HG02870 (cell line): ENCODE measurements around the gene CMTM3.
A peak's percentile ranks its signal among the peaks of the same experiment; 100 is the strongest.
"Not testable (repeated sequence)": the region's sequence is repeated elsewhere in the genome, so short reads cannot be mapped to it uniquely, and the experiment has no call there.

ENCODE experiments used
- ATAC-seq: cut with Tn5 transposase; IDR thresholded peaks from one replicate; pipeline ENCODE4 v1.9.1; 2021; ENCODE audit warnings: mild to moderate bottlenecking, moderate library complexity; ENCODE audit not compliant: unreplicated experiment

CMTM3 gene

GRCh38 chr16:66631558-66631957 lies 27.1 kb downstream of the CMTM3 start:
- ATAC-seq, result not testable (repeated sequence)

- no peak for ATAC-seq
Observed at GRCh38 chr16:66634527-66635196, 30.2 kb downstream of the CMTM3 start.

- no peak for ATAC-seq
Observed at GRCh38 chr16:66635406-66635805, 30.9 kb downstream of the CMTM3 start.

GRCh38 chr16:66636199-66636598 lies 31.7 kb downstream of the CMTM3 start:
- ATAC-seq, result no peak

- no peak for ATAC-seq
Observed at GRCh38 chr16:66637806-66638205, 33.3 kb downstream of the CMTM3 start.

- no peak for ATAC-seq
Observed at GRCh38 chr16:66639091-66639885, 34.8 kb downstream of the CMTM3 start.

GRCh38 chr16:66640724-66641314 lies 36.3 kb downstream of the CMTM3 start:
- no peak for ATAC-seq

GRCh38 chr16:66641387-66641786 lies 36.9 kb downstream of the CMTM3 start:
- no peak for ATAC-seq

- ATAC-seq, result no peak
Observed at GRCh38 chr16:66647866-66648265, 43.4 kb downstream of the CMTM3 start.

GRCh38 chr16:66649167-66649566 lies 44.7 kb downstream of the CMTM3 start:
- ATAC-seq, result no peak

GRCh38 chr16:66649636-66650205 lies 45.2 kb downstream of the CMTM3 start:
- ATAC-seq, result no peak

- peak; percentile 94 for ATAC-seq
Observed at GRCh38 chr16:66650707-66651473, 46.4 kb downstream of the CMTM3 start.

- ATAC-seq, result no peak
Observed at GRCh38 chr16:66651474-66651765, 46.9 kb downstream of the CMTM3 start.

GRCh38 chr16:66651965-66652364 lies 47.5 kb downstream of the CMTM3 start:
- ATAC-seq, result no peak

- ATAC-seq, result no peak
Observed at GRCh38 chr16:66652661-66653360, 48.3 kb downstream of the CMTM3 start.

GRCh38 chr16:66653581-66654350 lies 49.3 kb downstream of the CMTM3 start:
- ATAC-seq, result no peak

- ATAC-seq, result no peak
Observed at GRCh38 chr16:66656547-66656946, 52.0 kb downstream of the CMTM3 start.

- no peak for ATAC-seq
Observed at GRCh38 chr16:66658143-66658859, 53.8 kb downstream of the CMTM3 start.

GRCh38 chr16:66658860-66659190 lies 54.3 kb downstream of the CMTM3 start:
- no peak for ATAC-seq
